ENCODE measurements around the gene SMCO2.

GRCh38 chr12:27446436-27446835 is at the start of gene SMCO2:
- TF ChIP-seq CTCF (IDR thresholded peaks at IDR 0.05) (no peak), POLR2A (IDR thresholded peaks at IDR 0.05) (no peak), POLR2AphosphoS5 (IDR thresholded peaks at IDR 0.05) (no peak)

Measured in prostate gland (tissue), 2 donors.